ENCODE measurements around the gene ARMC12.

GRCh38 chr6:35725721-35726438, 11.0 kb upstream of the ARMC12 start:
- TF ChIP-seq EZH2phosphoT487 (IDR thresholded peaks at IDR 0.05; ENCODE audit: unreplicated experiment), result no peak
- no peak for TF ChIP-seq CTCF (conservative IDR thresholded peaks at IDR 0.05; ENCODE audit: low read depth in 2 of 2)
- no peak for TF ChIP-seq EZH2 (IDR thresholded peaks at IDR 0.05; ENCODE audit: low read depth, unreplicated experiment)
- no peak for TF ChIP-seq JUNB (IDR thresholded peaks at IDR 0.05; ENCODE audit: unreplicated experiment)
- TF ChIP-seq POLR2AphosphoS5 (IDR thresholded peaks at IDR 0.05; ENCODE audit: low read depth), result no peak
- TF ChIP-seq CREB1 (CRISPR knock-in tag; IDR thresholded peaks at IDR 0.05; ENCODE audit: low read depth), result no peak
- TF ChIP-seq REST (IDR thresholded peaks at IDR 0.05; ENCODE audit: unreplicated experiment), result no peak
- no peak for TF ChIP-seq ZNF331 (CRISPR knock-in tag; IDR thresholded peaks at IDR 0.05; ENCODE audit: low read depth)
- TF ChIP-seq ZNF114 (CRISPR knock-in tag; IDR thresholded peaks at IDR 0.05), result no peak
- no peak for TF ChIP-seq ZNF462 (CRISPR knock-in tag; IDR thresholded peaks at IDR 0.05)
- TF ChIP-seq ETS1 (IDR thresholded peaks at IDR 0.05), result no peak
